GM21526 (cell line): ENCODE results near the gene HMCN1.

Source experiments
- ATAC-seq: cut with Tn5 transposase; IDR thresholded peaks from one replicate; pipeline ENCODE4 v1.9.1; 2021; ENCODE audit warnings: moderate library complexity; ENCODE audit not compliant: unreplicated experiment, low FRiP score

The HMCN1 gene

GRCh38 chr1:186060226-186060625 is 326.0 kb downstream of the HMCN1 start:
- ATAC-seq, result no peak

DNA sequence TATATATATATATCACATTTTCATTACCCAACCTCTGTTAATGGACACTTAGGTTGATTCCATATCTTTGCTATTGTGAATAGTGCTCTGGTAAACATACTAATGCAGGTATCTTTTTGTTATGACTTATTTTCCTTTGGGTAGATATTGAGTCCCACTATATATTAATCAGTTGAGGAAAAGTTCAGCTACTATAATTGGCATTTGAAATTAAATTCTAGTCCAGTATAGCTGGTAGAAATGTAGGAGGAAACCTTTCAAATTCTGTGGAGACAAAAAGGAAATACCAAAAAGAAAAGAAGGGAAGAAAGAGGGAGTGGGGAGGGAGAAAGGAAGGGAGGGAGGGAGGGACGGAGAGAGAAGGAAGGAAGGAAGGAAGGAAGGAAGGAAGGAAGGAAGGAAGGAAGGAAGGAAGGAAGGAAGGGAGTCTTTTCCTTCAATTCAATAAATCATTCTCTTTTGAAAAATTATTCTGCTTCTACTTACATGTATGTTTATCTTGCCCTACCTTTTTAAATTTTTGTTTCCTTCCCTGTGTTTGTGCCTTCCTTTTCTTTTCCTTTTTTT is 329.0 kb downstream of the HMCN1 start:
- ATAC-seq, result no peak

DNA sequence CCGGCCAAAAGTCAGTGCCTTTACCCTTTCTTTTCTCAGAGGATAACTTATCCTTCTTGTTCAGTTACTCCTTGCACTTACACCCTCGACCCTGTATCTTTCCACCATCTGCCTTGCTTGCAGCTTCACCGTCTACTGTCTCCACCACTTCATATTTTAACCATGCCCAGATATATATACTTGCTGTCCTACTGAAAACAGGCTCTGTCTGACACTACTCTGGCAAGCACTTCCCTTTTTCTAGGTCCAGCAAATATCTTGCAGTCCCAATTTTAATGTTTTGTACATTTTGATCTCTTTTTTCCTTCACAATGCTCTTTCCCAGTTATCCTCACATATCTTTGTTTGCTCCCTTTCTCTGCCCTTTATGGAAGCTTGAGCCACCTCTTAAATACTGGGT is 332.2 kb downstream of the HMCN1 start:
- ATAC-seq, result no peak

GRCh38 chr1:186073697-186074096 is 339.5 kb downstream of the HMCN1 start:
- ATAC-seq, result no peak

GRCh38 chr1:186076006-186076405 is 341.8 kb downstream of the HMCN1 start:
- ATAC-seq, result no peak

GRCh38 chr1:186078245-186078644 is 344.1 kb downstream of the HMCN1 start:
- ATAC-seq, result peak; percentile 94

- ATAC-seq, result no peak
These were observed 345.0 kb downstream of the HMCN1 start for GRCh38 chr1:186079084-186079684.

GRCh38 chr1:186082235-186082937 is 348.2 kb downstream of the HMCN1 start:
- peak; percentile 80 for ATAC-seq

DNA sequence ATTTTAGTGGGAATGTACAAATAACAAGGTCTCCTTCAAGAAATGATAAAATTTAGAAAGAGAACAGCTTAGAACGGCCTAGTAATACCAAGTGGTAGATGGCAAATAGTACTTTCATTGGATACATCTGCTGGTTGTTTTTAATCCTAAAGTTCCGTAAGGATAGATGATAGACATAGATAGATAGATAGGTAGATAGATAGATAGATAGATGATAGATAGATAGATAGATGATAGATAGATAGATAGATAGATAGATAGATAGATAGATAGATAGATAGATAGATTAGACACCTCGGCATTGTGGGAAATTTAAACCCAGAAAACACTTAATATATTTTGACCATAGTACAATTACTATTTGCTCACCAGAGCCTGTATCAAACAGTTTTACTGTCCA is 352.4 kb downstream of the HMCN1 start:
- ATAC-seq, result no peak

DNA sequence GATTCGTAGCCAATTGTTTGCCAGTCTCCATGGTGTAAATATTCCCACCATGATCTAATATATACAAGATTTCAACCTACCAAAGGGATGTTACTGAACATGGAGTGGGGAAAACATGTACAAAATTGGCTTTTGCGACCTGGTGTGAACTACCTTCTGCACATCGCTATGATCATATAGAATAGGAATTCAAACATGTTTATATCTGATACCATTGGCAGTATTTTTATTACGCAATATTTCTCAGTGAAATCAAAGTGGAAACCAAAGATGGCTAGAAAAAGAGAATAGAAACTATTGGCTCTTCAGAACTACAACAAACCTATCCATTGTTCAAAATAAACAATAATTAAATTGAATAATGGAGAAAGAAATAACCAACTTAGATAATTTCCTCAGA is 355.7 kb downstream of the HMCN1 start:
- ATAC-seq, result no peak

GRCh38 chr1:186091222-186091720 is 357.1 kb downstream of the HMCN1 start:
- no peak for ATAC-seq

GRCh38 chr1:186093437-186093836 is 359.2 kb downstream of the HMCN1 start:
- no peak for ATAC-seq

DNA sequence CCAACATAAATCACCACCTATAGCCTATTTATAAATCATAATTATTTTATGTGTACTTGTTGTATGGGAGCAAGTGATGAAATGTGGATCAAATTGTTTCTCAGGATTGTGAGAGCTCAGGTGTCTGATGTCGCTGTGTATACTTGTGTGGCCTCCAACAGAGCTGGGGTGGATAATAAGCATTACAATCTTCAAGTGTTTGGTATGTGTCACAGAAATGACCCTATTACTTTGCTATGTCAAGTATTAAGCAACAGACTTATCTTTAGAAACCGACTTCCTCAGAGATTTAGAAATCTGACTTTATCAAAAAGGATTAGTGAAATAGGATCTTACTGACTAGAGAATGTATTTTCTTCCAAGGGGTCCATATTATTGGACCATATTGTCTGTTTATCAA is 360.0 kb downstream of the HMCN1 start:
- ATAC-seq, result no peak

DNA sequence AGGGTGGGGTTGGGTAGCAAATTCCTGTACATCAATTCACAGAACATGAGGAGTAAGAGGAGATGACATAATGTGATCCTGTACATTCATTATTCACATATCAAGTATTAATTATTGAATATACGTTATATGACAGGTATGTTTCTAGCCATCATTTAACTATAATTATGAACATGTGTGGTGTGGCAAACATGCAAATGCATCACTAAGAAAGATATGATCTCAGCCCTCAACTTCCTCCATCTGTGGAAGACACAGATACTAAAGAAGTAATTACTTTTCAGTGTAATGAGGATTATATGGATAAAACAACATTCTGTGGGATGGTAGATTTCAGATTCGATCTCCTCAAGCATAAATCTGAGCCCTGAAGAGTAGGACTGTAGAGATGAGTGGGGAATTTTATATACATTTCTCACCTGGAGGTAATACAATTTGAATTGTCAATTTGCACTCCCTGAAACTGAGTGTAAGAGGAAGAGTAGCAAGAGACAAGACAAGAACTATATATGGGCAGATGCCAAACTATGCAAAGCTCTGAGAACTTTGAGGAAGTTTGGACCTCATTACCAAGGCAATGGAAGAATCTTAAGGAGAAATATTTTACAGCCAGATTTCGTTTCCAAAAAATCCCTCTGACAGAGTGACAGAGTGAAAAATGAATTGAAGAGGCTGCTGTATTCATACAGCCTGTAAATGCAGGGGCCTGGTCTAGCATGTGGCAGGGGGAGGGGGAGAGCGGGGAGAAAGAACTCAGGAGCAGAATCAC is 365.3 kb downstream of the HMCN1 start:
- no peak for ATAC-seq

DNA sequence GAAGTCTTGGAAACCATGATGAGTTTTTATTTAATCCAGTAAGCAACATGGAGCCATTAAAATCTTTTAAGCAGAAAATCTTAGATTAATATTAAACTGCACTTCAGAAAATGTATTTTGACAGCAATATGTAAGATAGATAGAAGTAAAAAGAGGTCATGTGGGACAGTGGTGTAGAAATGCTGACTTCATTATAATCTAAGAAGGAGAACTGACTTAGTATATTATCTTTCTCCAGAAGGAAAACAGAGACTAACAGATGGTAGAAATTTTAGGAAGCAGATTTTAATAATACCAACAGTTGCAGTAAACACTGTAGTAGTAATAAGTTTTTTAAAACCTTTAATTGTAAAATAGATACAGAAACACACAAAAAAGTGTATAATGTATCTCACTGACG is 367.9 kb downstream of the HMCN1 start:
- no peak for ATAC-seq

GRCh38 chr1:186102547-186103148 is 368.5 kb downstream of the HMCN1 start:
- no peak for ATAC-seq

DNA sequence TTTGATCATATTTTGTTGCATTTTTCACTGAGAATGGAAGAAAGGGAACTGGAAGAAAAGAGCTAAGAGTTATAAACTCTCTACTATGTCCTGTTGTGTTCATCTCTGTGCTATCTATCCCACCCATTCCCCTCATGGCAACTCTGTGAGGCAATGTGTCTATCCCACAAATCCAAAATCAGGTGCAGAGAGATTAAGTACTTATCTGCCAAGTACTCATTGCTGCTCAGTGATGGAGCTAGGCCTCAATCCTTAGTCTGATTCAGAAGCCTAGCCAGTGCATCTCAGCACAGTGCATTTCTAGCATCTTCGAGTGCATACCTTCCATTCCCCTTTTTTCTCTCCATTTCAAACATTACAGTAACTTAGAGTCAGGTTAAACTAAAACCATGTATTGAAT is 370.3 kb downstream of the HMCN1 start:
- ATAC-seq, result no peak

DNA sequence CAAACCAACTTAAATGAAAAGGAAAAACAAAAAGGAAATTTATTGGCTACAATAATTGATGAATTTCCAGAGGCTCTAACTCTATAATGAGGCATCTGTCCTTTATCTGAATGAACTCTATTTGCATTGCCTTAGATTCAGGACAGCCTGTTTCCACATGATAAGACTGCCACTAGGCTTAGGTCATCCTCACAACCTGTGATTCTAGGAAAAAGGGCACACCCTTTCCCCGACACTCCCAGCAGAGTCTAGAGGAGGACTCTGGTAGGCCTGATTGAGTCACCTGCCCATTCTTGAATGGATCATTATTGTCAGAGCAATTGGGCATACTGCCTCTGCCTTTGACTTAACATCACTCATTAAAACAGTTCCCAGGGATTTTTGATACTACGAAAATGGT is 378.1 kb downstream of the HMCN1 start:
- ATAC-seq, result no peak

GRCh38 chr1:186113461-186113860 is 379.3 kb downstream of the HMCN1 start:
- ATAC-seq, result no peak

- no peak for ATAC-seq
These were observed 384.5 kb downstream of the HMCN1 start for GRCh38 chr1:186118724-186119123.

DNA sequence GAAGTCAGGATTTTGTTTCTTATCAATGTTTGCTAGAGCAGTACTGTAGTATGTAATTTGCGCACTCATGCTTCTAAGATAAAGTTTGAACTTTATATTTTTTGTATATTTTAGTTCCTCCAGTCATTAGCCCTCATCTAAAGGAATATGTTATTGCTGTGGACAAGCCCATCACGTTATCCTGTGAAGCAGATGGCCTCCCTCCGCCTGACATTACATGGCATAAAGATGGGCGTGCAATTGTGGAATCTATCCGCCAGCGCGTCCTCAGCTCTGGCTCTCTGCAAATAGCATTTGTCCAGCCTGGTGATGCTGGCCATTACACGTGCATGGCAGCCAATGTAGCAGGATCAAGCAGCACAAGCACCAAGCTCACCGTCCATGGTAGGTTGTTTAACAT is 388.6 kb downstream of the HMCN1 start:
- ATAC-seq, result no peak
